ENCODE data around the gene SCG3. TPM values are rescaled to one million over a fixed set of nuclear protein-coding genes. Genes with fewer than 3 reads are reported as not detected.

Gene SCG3
- total RNA-seq, 1 experiment from 2014 or later, result 22.7 TPM

DNA sequence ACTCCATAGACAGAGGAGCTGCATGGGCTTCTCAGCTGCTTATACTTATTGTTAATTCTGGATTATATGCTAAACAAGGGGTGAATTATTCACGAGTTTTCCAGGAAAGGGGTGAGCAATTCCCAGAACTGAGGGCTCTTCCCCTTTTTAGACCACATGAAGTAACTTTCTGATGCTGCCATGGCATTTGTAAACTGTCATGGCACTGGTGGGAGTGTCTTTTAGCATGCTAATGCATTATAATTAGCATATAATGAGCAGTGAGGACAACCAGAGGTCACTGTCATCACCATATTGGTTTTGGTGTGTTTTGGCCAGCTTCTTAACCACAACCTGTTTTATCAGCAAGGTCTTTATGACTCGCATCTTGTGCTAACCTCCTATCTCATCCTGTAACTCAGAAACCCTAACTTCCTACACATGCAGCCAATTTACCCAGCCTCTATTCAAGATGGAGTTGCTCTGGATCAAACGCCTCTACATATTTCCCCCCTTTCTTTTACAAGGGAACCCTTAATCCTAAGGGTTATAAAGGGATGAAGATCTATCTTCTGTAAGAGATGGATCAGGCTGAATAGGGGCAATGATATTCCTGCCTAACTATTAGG lies 46.6 kb upstream of the SCG3 start:
- no peak overlapping the region for H2BK20ac ChIP-seq (ENCODE audit: low read depth, low read length, poor library complexity, severe bottlenecking)
- TF ChIP-seq, protein P1, sequence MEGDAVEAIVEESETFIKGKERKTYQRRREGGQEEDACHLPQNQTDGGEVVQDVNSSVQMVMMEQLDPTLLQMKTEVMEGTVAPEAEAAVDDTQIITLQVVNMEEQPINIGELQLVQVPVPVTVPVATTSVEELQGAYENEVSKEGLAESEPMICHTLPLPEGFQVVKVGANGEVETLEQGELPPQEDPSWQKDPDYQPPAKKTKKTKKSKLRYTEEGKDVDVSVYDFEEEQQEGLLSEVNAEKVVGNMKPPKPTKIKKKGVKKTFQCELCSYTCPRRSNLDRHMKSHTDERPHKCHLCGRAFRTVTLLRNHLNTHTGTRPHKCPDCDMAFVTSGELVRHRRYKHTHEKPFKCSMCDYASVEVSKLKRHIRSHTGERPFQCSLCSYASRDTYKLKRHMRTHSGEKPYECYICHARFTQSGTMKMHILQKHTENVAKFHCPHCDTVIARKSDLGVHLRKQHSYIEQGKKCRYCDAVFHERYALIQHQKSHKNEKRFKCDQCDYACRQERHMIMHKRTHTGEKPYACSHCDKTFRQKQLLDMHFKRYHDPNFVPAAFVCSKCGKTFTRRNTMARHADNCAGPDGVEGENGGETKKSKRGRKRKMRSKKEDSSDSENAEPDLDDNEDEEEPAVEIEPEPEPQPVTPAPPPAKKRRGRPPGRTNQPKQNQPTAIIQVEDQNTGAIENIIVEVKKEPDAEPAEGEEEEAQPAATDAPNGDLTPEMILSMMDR (conservative IDR thresholded peaks at IDR 0.05), result no peak

More for the DNA sequence above, 46.6 kb upstream of the SCG3 start:
- Histone ChIP-seq H3K9me3 (ENCODE audit: control insufficient read depth, low read depth, low read length) (no peaks in the 10 kb centered on the region), H2BK120ac (ENCODE audit: low read depth, low read length, poor library complexity, severe bottlenecking) (no peak overlapping the region), H4K91ac (ENCODE audit: insufficient read length, low read depth, low read length) (no peak overlapping the region), H3K4me1 (ENCODE audit: insufficient read depth, low read length) (no peaks in the 10 kb centered on the region), H3K4ac (ENCODE audit: low read depth, low read length) (no peak overlapping the region), H3K56ac (ENCODE audit: insufficient read length, low read depth, low read length) (no peak overlapping the region), H2BK5ac (ENCODE audit: insufficient read length, low read length) (no peak overlapping the region), H4K8ac (replicated peaks; ENCODE audit: insufficient read length, low read depth, low read length) (no peak overlapping the region), H4K5ac (ENCODE audit: insufficient read length, low read depth, low read length) (no peak overlapping the region), H3K4me2 (ENCODE audit: insufficient read depth, insufficient read length, low read length) (no peak overlapping the region), H3K79me1 (ENCODE audit: insufficient read depth, low read depth, low read length, poor library complexity, severe bottlenecking) (no peaks in the 10 kb centered on the region), H3K14ac (ENCODE audit: insufficient read depth, low read length) (no peak overlapping the region), H2BK12ac (ENCODE audit: insufficient read length, low read depth, low read length) (no peak overlapping the region), H2AFZ (ENCODE audit: low read length) (no peak overlapping the region), H3K27me3 (ENCODE audit: insufficient read depth, low read length) (no peaks in the 10 kb centered on the region), H3K23me2 (ENCODE audit: insufficient read length, low read depth, low read length, poor library complexity, severe bottlenecking) (no peaks in the 10 kb centered on the region), H2BK15ac (ENCODE audit: low read depth, low read length) (no peak overlapping the region), H3K79me2 (ENCODE audit: insufficient read depth, low read length) (no peaks in the 10 kb centered on the region), H3K9ac (ENCODE audit: extremely low read depth, insufficient read length, low read length) (no peak overlapping the region), H3K23ac (ENCODE audit: insufficient read length, low read depth, low read length) (no peak overlapping the region), H3T11ph (ENCODE audit: low read length) (no peak overlapping the region), H2AK5ac (ENCODE audit: insufficient read length, low read length) (no peak overlapping the region), H3K27ac (ENCODE audit: insufficient read length, low read depth, low read length) (no peak overlapping the region), H3K18ac (ENCODE audit: insufficient read length, low read depth, low read length) (no peak overlapping the region), H4K20me1 (ENCODE audit: control insufficient read depth, insufficient read depth, insufficient read length) (no peaks in the 10 kb centered on the region)
- WGBS (ENCODE audit: extremely low coverage, insufficient read length, low lambda C conversion rate), result no CpG with 5 or more reads among the region's 3 CpGs
- DNase-seq, result no peak
- Mint-ChIP-seq H3K36me3 (ENCODE audit: insufficient read depth in 1 of 3, low read depth in 3 of 3) (no peaks in the 10 kb centered on the region), H3K4me3 (no peak overlapping the region), H3K4me1 (no peaks in the 10 kb centered on the region), H3K9me3 (no peaks in the 10 kb centered on the region), H3K27me3 (ENCODE audit: low read depth) (peaks cover 54% of the 10 kb centered on the region), H3K27ac (no peak overlapping the region)
